NCI-H1417 treated with DMSO at 0.1 percent for 48 hours (cell line): ENCODE results near the gene EFCAB6.

Source experiments
- DNase-seq: peaks from one replicate; lab custom pipeline; 2025; lab: John Stamatoyannopoulos, UW

EFCAB6 gene

DNA sequence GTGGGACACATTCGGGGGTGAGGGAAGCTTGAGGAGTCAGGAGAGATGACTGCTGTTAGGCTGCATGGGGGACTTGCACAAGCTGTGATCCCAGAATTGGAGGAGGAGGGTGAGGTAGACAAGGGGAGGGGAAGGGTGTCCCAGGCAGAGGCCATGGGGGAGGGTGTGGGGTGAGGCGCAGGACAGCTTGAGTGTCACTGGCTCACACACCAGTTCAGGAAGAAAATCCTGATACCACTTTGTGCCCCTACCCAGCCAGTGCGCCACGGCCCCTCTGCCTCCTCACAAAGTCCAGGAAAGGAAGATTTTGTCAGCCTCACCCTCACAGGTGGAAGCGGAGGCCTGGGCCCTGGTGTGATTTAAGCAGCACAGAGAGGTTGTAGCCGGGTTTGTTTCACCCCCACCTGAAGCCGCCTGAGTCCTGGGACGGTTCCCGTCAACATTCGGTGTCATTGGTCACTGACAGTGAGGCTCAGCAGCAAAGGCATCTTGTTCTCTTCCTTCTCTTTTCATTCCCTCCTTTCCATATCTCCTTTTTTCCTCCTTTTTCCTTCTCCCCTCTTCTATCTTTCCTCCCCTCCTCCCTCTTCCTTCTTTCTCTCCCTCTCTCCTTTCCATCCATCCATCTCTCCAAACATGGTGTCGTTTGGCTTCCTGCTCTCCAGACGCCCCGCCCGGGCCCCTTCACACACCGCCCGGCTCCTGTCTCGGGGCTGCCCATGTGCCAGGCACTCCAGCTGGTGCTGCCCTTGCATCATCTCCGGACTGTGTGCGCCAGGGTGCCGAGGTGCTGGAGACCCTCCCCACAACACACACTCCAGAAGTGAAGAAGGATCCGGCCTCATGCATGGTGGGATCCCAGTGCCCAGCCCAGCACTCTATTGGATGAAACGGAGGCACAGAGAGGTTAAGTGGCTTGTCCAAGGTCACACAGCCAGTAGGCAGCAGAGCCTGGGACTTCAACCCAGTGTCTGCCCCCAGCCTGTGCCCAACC is 311.0 kb downstream of the EFCAB6 start:
- DNase-seq = no peak

DNA sequence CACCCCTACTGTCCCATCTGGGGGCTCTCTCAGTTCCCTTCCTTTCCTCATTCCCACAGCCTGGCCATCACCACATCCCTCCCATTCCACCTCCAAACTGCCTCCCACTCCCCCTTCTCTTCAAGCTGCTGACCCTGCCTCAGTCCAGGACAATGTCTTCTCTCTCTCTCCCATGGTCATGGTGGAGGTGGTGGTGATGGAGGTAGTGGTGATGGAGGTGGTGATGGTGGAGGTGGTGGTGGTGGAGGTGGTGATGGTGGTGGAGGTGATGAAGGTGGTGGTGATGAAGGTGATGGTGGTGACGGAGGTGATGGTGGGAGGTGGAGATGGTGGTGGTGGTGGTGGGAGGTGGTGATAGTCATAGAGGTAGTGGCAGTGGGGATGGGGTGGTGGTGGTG is 313.2 kb downstream of the EFCAB6 start:
- DNase-seq = no peak

DNA sequence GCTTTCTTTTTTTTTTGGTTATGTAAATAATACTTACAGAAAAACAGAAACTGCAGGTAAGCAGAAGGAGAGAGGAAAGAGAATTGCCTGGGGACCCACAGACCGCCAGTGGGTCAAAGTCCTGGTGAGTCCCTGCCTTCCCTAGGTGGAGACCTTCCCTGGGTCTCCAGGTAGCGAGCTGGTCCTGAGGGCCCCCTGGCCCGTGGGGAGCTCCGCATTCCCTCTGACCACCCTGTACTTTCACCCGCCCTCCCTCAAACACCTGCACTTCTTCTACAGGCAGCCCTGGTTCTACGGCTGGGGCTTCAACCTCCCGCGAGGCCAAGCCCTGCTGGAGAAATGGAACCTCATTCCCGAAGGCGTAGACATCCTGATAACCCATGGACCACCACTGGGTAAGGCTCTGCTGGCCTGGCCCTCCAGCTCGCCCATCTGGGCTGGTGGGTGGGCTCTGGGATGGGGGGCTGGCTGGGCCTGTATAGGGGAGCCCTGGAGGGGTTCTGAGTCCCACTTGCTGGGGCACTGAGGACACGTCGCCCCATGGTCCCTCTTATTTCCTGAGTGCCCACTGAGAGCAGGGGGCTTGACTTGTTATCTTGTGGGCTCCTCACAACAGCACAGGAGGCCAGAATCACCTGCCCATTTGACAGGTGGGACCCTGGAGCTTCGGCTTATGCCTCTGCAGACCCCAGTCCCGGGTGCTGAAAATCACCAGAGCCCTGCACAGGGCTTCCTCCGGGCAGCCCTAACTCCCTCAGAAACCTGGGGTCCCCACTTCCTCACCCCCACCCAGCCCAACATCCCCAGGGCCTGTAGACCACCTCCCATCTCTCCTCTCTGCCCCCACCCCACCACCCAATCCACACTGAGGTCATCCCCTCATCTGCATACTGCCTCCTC is 313.9 kb downstream of the EFCAB6 start:
- DNase-seq = no peak

DNA sequence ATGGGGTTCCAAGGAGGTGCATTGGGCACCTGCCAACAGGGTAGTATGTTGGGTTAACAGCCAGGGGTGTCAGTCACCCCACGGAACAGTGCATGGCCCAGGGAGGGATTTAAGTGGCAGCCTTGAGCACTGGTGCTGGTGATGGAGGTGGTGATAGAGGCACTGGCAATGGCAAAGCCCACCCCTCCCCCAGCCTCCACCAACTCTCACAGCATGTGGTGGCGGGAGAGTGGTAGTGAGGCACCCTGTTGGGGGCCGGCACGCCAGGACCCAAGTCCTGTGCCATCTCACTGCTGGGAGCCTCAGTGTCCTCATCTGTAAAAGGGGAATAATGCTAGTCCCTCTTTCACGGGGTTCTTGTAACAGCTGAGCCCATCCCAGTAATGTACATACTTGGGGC is 318.8 kb downstream of the EFCAB6 start:
- no peak for DNase-seq

- DNase-seq = no peak
Measured at GRCh38 chr22:43491737-43492136, 320.4 kb downstream of the EFCAB6 start.

DNA sequence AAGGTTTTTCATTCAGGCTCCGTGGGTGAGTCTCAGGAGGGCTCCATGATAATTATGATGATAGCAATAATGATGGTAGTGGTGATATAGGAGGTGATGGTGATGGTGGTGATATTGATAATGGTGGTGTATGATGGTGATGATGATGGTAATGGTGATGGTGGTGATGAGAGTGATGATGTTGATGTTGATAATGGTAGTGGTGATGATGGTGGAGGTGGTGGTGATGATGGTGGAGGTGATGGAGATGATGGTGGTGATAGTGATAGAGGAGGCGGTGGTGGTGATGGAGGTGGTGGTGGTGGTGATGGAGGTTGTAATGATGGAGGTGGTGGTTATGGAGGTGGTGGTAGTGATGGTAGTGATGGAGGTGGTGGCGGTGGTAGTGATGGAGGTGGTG is 320.9 kb downstream of the EFCAB6 start:
- DNase-seq = no peak

DNA sequence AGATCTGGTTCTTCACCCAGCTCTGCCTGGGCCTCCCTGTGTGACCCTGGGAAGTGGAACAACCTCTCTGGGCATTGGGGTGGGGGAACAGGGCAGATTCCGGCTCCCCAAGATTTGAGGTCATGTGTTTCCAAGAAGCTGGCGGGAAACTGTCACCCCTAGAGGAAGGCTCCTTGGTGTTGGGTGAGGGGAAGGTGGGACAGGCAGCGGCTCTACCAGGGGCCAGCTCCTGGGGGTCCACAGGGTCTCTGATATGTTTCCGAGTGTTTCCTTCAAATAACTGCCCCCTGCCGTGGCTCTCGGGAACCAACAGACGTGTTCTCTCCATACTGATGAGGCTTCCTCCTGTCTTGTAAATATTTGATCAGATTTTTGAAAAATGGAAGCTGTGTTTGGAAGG is 321.8 kb downstream of the EFCAB6 start:
- DNase-seq = no peak

DNA sequence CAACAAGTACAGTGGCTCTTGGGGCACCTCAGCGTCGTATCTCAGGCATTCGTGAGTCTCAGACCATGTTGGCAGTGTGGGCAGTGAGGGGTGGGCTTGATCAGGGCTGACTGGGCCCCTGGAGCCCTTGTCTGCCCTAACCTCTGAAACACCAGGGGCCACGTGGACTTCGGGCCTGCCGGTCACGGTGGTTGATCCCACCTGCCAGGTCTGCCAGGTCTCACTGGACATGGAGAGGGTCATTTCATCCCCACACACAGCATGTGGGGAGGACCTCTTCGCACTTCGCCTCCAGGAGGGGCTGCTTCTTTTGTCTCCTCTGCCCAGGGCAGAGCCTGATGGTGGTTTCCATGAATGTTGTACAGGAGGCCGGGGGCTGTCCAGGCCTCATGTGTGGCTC is 323.2 kb downstream of the EFCAB6 start:
- DNase-seq = no peak

DNA sequence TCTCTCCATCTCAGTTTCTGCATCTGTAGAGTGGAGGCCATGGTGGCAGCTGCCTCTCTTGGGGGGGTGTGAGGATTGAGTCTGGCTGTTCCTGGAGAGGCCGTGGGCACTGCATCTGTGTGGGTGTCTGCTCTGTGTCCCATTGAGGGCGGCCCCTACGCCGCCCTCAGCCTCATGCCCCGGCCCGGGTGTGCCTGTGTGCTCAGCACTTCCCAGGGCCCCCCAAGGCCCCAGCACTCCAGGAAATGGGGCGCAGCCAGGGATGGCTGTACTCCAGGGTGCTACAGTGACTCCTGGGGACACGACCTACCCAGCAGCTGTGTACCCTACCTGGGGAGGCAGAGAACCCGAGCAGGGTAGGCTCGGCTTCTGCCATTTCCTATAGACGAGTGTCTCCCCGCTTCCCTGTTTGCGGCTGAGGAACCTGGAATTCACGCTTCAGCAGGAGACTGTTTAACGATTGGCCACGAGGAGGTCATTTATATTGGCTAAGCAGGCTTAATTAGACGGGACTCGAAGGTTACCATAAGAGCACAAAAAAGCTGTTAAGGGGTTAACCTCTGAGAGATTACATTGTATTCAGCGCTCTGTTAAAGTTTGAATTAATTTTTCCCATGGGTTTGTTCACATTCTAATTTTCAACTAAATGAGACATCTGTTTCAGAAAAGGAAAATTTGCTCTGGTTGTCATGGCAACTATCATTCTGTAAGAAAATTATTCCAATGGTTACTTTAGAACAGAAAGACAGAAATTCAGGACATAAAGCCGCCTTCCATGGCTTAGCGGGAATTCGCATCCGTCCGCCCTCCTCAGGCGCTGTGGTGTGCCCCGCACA is 323.9 kb downstream of the EFCAB6 start:
- no peak for DNase-seq

GRCh38 chr22:43487311-43488030 is 324.6 kb downstream of the EFCAB6 start:
- DNase-seq = no peak

GRCh38 chr22:43485502-43486089 is 326.5 kb downstream of the EFCAB6 start:
- no peak for DNase-seq

DNA sequence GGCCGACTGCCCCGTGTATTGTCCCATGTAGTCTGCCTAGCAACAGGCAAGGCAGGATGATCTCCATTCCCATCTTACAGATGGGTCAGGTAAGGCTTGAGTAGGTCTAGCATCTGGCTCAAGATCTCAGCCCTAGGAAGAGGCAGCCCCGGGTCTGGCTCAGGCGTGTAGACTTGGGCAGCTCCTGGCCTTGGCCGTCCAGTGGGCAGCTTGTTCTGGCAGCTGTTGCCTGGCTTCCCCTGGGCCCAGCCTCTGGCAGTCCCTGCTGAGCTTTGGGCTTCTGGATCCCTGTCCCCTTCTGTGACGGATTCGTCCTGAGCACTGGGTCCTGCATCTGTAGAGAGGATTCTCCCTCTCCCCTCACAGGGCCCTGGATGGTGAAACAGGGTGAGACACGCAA is 327.9 kb downstream of the EFCAB6 start:
- no peak for DNase-seq

- no peak for DNase-seq
Measured at GRCh38 chr22:43483669-43484068, 328.4 kb downstream of the EFCAB6 start.

GRCh38 chr22:43483266-43483665 is 328.8 kb downstream of the EFCAB6 start:
- no peak for DNase-seq

DNA sequence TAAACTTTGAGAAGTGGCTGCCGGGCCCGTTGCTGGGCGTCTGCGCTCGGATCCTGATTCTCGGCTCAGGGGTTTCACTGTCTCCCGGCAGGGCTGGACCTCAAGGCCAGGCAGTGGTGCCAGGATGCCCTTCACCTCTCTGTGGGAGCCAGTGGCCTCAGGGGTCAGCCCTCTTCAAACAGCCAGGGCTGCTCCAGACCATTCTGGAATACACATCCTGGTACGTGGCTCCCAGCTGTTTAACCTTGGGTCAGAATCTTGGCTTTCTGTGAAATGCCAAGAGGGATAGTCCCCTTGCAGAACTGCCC is 329.8 kb downstream of the EFCAB6 start:
- no peak for DNase-seq

DNA sequence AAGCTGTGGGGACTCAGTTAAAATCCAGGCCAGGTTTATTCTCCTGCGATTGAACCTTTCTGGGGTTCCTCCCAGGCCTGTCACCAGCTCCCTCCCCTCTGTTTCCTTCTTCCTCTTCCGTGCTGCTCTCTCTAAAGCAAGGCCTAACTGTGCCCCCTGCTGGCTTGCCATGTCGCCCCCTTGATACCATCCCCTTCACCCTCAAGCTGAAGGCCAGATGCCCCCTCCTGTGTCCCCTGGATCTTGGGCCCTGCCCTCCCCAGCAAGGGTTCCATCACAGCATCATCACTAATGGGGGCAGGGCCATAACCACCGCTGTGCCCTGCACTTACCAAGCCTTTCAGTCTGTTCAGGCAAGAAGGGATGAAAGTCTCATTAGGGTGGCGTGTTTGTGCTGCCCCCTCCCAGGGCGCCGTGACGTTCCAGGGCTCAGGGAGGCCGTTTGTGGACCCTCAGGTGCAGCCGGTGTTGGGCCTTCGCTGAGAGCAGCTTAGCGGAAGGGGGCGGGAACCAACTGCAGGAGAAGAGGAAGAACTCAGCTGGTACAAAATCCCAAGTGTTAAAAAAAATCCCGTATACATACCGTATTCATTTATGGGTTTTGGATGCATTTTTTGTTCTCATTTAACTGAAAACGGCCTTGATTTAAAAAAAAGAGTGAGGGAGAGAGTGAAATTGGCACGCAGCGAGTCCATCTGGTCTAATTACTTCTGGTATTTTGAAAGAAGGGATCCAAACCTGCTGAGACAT is 330.4 kb downstream of the EFCAB6 start:
- DNase-seq = no peak

DNA sequence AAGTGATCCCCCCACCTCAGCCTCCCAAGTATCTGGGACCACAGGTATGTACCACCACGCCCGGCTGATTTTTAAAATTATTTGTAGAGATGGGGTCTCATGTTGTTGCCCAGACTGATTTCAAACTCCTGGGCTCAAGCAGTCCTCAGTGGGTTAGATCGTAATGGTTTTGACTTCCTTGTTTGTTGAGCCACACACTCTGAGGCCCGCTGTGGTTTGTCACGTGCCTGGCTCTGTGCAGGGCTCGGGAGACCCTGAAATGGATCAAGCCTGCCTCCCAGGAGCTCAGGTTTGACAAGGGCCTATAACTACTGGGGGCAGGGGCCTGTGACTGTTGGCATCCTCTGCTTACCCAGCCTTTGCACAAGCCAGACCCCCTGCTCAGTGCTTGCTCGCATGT is 332.1 kb downstream of the EFCAB6 start:
- no peak for DNase-seq

DNA sequence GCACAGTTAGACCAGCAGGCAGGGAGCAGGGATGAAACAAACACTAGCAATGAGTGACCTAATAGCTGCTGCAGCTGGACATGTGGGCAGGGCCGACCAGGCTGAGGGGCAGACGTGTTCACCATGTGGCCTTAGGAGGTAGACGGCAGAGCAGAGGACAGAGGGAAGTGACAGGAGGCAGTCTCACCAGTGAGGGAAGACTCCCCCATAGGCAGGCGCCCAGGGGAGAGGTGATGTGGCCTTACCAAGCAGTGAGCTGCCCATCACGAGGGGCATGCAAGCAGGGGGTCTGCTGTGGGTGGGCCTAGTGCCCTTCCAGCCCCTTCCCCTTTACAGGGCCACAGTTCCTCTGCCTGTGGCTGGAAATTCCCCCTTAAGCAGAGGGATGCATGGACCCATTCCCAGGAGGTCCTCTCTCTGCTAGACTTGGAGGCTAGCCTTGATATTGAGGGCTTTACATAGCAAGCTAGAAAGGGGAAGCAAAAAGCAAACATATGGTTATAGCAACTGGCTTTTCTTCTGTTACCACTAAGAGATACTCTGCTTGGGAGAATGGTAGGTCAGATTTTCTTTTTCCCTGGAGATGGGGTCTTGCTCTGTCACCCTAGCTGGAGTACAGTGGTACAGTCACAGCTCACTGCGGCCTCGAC is 332.7 kb downstream of the EFCAB6 start:
- DNase-seq = no peak
